Bronchial epithelial cell (primary cell): ENCODE data around the gene TPBGL. TPM values are rescaled to one million over a fixed set of nuclear protein-coding genes. Genes with fewer than 3 reads are reported as not detected.

Experiments
- DNase-seq: peaks from one replicate; pipeline ENCODE4 v3.0.0-alpha.2; 2010; ENCODE audit warnings: low read depth
- FAIRE-seq: peaks from 2 replicates; lab custom pipeline; 2011; peaks lifted over from hg19 to GRCh38; lab: Jason Lieb, UNC
- H3K27me3 ChIP-seq: 2 replicates; pipeline ENCODE4 v1.5.1; 2011; ENCODE audit warnings: low read length; ENCODE audit not compliant: control insufficient read depth, insufficient read depth
- H3K36me3 ChIP-seq: 2 replicates; pipeline ENCODE4 v1.5.1; 2011; ENCODE audit warnings: low read length; ENCODE audit not compliant: control insufficient read depth, insufficient read depth
- H3K4me3 ChIP-seq: 2 replicates; pipeline ENCODE4 v1.5.1; 2011; ENCODE audit warnings: mild to moderate bottlenecking, low read depth, low read length, control low read depth
- CTCF ChIP-seq: IDR thresholded peaks from 2 replicates; pipeline ENCODE4 v1.5.1; 2011; ENCODE audit warnings: mild to moderate bottlenecking, moderate library complexity, low read length, control low read depth, inconsistent platforms; ENCODE audit not compliant: insufficient read depth, severe bottlenecking
- total RNA-seq: library from RNA; depleted of rRNA; stranded (reverse); fragments of >200 nt; gene quantifications from 2 replicates; pipeline ENCODE4 v1.2.1, GENCODE V29; 2014

Gene TPBGL
- total RNA-seq, 1 donor from 2014 or later = not detected

GRCh38 chr11:75280227-75280701, 39.7 kb downstream of the TPBGL start:
- H3K4me3 ChIP-seq = no peak overlapping the region
- H3K36me3 ChIP-seq = no peaks in the 10 kb centered on the region
- TF ChIP-seq CTCF = peak; percentile 98
- FAIRE-seq (peak; percentile 13), DNase-seq (peak; percentile 46)
- H3K27me3 ChIP-seq = peaks cover 6% of the 10 kb centered on the region

GRCh38 chr11:75280770-75281468, 40.3 kb downstream of the TPBGL start:
- Histone ChIP-seq H3K4me3 (no peak overlapping the region), H3K27me3 (peaks cover 6% of the 10 kb centered on the region), H3K36me3 (no peaks in the 10 kb centered on the region)
- DNase-seq (no peak), FAIRE-seq (no peak)
- TF ChIP-seq CTCF = no peak

- no peaks in the 10 kb centered on the region for H3K36me3 ChIP-seq
- peaks cover 4% of the 10 kb centered on the region for H3K27me3 ChIP-seq
- FAIRE-seq (peak; percentile 7), DNase-seq (no peak)
- no peak overlapping the region for H3K4me3 ChIP-seq
- no peak for TF ChIP-seq CTCF
These were observed 41.0 kb downstream of the TPBGL start for GRCh38 chr11:75281469-75282095.

- no peak for TF ChIP-seq CTCF
- H3K36me3 ChIP-seq = no peaks in the 10 kb centered on the region
- no peak overlapping the region for H3K4me3 ChIP-seq
- DNase-seq = no peak
- peaks cover 2% of the 10 kb centered on the region for H3K27me3 ChIP-seq
- no peak for FAIRE-seq
These were observed 42.9 kb downstream of the TPBGL start for GRCh38 chr11:75283391-75283931.

- FAIRE-seq = peak; percentile 28
- no peak for TF ChIP-seq CTCF
- peaks cover 1% of the 10 kb centered on the region for H3K27me3 ChIP-seq
These were observed 45.3 kb downstream of the TPBGL start for GRCh38 chr11:75285776-75286360.

More at GRCh38 chr11:75285776-75286360, 45.3 kb downstream of the TPBGL start:
- Histone ChIP-seq H3K4me3 (no peak overlapping the region), H3K36me3 (no peaks in the 10 kb centered on the region)
- no peak for DNase-seq
